ENCODE data around the gene CAB39.

CAB39 gene

GRCh38 chr2:230758566-230759480, 46.2 kb downstream of the CAB39 start:
- peak in 1 of 2 experiments; percentile 27 for DNase-seq

DNA sequence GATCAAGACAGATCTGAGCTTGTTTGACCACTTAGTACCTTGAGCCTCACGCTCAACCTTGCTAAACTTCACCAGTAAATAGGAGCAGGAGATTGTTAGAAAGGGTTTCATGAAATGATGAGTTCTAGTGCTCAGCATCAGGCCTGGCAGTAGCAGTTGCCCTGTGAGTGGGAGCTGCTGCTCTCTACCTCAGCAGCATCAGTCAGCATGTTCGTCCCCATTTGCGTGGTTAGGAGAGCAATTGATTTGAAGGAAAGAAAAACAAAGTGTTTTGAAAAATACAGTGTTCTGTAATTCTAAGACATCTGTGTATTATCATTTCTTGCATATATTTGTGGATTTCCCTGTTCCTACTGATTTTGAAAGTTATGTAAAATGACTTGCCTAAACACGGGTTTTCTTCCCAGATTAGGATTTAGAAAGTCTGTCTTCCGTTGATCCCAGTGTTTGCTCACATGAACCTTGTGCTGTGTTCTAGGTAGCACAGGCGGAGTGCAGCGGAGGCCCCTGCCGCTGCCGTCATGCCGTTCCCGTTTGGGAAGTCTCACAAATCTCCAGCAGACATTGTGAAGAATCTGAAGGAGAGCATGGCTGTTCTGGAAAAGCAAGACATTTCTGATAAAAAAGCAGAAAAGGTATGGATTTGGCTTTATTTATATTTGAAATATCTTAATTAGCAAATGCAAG, 47.0 kb downstream of the CAB39 start:
- DNase-seq = no peak

DNA sequence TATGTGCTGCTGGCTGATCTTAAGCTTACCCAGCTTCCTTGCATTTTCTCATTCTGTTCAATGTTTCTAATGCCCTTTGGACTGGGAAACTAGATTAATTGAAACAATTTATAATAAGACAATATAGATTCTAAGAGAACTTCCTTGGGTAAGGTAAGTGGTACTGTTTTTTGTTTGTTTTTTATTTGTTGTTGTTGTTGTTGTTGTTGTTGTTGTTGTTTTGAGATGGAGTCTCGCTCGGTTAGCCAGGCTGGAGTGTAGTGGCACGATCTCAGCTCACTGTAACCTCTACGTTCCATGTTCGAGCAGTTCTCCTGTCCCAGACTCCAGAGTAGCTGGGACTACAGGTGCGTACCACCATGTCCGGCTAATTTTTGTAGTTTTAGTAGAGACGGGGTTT, 49.1 kb downstream of the CAB39 start:
- no peak for DNase-seq

DNA sequence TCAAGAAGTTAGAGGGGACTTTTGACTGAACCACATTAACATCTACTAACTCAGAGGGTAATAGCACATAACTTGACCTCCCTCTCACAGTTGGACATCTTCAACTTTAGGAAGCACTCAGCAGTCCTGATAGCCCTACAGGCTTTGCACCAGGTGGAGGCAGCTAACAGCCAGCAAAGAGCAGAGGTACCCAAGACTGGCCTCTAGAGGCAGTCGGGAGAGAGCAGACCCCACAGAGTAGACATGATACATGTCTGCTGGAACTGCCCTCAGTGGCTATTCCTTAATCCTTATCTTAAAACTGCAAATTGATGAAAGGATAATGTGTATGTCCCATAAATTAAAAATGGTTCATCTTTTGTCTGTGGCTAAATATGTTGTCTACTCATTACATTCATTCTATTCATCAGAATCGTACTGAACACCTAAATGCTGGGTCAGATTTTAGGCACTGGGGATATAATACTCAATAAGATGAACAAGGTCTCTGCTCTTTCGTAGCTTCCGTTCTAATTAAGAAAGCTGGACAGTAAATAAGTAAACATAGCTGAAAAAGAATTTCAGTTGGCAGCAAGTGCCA, 49.8 kb downstream of the CAB39 start:
- DNase-seq = peak; percentile 12 to 68

DNA sequence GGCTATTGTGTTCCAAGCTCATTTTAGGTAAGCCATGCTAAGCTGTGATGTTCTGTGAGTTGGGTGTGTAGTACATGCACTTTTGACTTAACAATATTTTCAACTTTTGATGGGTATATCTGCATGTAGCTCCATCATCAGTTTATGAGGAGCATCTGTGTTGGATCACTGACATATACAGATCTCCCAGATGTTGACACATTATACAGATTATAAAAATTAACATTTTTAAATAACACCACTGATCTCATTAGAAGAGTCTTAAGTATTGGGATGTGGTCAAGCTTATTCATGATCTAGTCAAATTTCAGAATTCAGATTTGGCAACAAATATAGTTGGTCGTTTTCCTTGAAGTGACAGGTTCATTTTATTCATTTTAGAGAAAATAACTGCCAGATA, 51.7 kb downstream of the CAB39 start:
- no peak for DNase-seq

DNA sequence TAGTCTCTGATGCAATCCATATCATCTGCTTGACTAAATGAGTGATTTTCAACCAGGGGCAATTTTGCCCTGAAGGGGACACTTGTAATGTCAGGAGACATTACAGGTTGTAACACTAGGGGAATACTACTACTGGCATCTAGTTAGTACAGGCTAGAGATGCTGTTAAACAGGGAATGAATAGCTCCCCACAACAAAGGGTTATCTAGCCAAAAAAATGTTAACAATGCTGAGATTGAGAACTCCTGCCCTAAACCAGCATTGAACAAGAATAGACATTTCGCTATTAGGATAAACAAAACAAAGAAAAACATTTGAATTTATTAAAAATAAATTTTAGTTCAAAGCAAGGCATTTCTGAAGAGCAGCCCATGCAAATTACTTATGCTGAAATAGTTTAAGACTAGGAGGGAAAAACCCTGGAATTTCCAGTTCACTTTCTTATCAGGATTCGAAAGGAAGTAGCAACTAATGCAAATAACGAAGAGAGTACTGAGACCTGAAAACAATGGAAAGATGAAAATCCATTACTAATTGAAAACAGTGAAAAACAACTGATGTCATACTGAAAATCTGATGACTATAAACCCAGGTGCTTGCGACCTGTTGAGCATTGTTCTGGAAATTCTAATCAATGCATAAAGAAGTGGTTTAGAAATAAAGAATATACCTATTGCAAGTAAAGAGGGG, 53.1 kb downstream of the CAB39 start:
- no peak for DNase-seq

DNA sequence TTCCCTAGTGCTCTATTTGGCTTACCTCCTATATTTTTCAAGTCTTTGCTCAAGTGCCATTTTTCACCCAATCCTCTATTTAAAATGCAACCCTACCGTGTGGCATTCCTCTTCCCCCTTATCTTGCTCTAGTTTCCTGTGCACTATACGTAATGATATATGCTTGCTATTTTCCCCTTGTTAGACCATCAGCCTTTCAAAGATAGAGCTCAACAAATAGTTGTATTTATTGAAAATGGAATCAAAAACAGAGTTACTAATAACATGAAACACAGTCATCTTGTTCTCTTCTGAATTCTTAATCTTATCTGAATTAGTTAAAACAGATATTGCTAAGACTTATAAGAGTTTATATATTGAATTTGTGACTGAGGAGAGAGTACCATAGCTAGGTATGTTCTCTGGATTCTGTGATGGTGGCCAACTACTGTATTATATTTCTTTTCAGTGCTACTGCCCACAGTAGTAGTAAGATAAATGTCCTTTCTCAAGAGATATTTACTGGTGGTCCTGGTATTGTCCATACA, 55.3 kb downstream of the CAB39 start:
- DNase-seq = no peak

- no peak for DNase-seq
Measured at GRCh38 chr2:230770804-230771203, 58.2 kb downstream of the CAB39 start.

DNA sequence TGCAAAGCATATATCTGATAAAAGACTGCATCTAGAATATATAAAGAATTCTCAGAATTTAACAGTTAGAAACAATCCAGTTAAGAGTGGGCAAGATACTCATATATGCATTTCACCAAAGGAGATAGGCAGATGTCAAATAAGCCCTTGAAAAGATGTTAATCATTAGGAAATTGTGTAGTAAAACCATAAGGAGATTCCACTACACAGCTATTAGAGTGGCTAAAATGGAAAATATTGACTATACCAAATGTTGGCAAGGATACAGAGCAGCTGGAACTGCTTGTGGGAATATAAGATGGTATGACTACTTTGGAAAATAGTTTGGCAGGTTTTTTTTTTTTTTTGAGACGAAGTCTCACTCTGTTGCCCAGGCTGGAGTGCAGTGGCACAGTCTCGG, 59.5 kb downstream of the CAB39 start:
- no peak for DNase-seq

DNA sequence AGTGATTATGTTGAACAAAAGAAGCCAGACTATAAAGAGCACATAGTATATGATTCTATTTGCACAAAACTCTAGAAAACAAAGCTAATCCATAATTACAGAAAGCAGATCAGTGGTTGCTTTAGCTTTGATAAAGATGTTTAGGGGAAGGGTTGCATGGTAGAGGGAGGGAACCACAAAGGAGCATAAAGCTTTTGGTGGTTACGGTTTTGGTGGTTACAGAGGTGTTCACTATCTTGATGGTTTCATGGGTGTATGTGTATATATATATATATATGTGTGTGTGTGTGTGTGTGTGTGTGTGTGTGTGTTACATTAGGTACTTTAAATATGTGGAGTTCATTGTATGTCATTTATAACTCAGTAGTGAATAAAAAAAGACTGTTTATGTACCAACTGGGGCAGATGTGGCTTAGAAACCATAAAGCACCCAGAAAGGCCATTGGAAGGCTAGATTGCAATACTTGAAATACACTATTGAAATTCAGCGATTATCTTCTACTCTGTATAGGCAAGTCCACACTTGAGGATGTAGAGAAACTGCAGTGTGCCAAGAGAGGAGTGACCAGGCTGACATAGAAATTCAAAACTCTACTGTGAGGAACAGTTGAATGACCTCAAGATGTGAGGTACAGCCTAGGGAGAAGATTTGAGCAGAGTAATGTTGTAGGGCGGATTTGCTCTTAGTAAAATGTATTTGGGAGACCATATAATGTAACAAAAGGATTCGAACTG, 60.6 kb downstream of the CAB39 start:
- DNase-seq = no peak

DNA sequence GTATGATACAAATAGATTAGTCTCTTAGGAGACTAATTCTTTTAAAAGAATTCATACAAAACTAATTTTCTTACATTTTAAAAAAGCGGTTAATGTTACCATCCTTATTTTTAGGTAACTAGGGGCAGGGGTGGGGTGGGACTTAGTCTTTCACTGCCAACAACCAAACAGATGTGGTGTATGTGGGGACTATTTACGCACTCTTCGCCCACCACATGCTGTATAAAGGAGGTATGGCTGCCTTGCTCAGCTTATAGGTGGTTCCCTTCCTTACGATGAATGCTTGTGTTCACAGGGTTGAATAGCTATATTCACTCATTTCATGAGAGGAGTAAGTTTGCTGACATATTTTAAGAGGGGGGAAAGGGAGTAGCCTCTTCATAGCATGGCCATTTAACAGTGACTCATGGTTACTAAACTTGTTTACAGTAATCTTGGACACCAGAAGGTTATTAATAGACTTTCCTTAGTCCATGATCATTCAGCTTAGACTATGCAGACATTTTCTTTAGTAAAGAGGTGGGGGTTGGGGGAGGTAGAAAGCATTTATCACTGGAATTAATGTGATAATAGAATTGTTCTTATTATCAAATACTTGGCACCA, 61.8 kb downstream of the CAB39 start:
- DNase-seq = peak; percentile 50 to 90

GRCh38 chr2:230775737-230776136, 63.1 kb downstream of the CAB39 start:
- DNase-seq = no peak

DNA sequence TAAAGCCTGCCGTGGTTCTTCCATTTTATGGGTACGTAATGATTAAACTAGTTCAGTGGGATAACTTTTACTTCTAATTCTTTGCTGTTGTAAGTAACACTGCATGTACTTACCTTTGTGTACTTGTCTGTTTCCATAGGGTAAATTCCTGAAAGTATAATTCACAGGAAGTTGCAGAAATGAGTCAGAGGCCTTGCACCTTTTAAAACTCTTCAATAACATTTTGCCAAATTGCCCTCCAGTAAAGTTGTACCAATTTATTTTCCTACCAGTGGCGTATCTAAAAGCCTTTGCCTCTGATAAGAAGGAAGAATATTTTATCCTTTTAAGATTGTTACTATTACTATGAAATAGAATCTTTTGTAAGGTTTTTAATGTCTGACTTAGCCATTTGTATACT, 65.1 kb downstream of the CAB39 start:
- peak; percentile 47 to 89 for DNase-seq

DNA sequence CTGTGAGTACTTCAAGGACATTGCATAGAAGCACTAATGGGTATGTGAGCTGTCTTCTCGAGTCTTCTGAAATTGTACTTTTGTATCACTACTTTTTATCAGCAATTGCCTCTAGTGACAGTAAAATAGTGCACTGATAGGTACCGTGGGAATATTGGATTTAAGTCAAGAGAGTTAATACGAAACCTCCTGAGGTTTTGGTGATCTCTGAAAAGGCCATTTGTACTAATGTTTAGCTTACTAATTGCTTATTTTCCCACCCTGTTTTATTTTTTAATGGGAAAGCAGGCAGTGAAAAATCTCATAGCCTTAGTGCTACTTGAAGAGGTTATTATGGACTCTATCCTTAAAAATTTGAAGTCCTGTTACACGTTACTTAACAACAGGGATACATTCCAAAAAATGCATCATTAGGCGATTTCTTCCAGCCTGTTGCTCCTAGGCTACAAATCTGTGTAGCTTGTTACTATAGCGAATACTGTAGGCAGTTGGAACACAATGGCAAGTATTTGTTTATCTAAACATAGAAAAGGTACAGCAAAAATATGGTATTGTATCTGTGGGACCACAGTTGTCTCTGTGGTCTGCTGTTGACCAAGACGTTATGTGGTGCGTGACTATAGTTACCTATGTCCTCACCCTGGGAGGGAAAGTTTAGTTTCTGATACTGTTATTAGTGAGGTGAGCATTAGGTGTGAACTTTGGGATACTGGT, 65.9 kb downstream of the CAB39 start:
- DNase-seq = no peak

- DNase-seq = no peak
Measured at GRCh38 chr2:230779126-230779525, 66.5 kb downstream of the CAB39 start.

GRCh38 chr2:230779607-230780006, 67.0 kb downstream of the CAB39 start:
- DNase-seq = no peak

DNA sequence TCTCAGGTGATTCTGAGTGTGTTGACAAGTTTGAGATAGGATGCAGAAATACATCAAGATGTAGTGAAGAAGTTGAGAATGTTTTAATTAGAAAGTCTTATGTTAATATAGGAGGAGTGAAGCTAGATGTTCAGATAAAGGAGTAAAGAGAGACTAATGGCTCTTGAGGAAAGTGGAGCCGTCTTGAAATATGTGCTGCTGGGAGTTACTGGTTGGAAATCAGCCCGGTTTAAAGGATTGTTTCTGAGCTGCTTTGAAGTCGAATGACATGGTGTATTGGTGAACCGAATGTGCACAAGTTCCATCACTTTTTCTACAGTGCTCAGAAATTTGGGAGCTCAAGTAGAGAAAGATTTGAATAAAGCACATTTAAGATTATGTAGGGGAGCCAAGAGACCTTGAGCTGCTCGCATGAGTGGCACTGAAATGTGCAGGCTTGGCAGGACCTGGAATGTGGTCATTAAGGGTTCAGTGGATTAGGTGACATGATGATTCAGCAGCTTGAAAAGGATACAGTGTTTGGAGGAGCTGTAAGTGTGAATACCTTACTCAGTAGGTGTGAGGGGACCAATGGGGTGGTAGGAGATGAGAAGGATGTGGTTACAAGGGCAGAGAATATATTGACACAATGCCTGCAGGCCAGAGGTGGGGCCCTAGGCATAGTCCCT, 68.6 kb downstream of the CAB39 start:
- DNase-seq = peak in 1 of 2 experiments; percentile 61

GRCh38 chr2:230783101-230783500, 70.5 kb downstream of the CAB39 start:
- no peak for DNase-seq

GRCh38 chr2:230784795-230785194, 72.2 kb downstream of the CAB39 start:
- no peak for DNase-seq

DNA sequence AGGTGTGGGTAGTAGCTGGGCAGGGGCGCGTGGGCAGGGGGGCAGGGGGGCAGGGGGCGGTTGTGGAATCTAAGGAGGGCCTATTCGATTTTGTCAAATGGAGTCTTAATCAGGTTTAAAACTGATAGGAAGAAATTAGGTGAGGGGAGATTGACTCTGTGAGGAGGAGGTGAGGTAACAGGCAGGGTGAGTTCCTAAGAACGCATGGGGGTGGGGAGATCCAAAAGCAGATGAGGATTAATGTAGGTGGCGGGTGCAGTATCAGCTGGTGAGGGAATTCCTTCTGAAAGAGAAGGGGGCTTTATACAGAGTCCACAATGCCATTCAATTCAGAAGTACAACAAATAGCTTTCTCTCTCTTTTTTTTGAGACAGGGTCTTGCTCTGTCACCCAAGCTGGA, 72.7 kb downstream of the CAB39 start:
- no peak for DNase-seq

- DNase-seq = no peak
Measured at GRCh38 chr2:230787101-230787500, 74.5 kb downstream of the CAB39 start.
